Pancreas (tissue), 10 donors: ENCODE measurements around the gene KDM2A. TPM values are rescaled to one million over a fixed set of nuclear protein-coding genes. Genes with fewer than 3 reads are reported as not detected.

ENCODE experiments used
- ATAC-seq, 4 donors: fragments of 200-7000 bp; cut with Tn5 transposase; one replicate each; pipeline versions ENCODE4 v1.8.0 to v1.9.1; 2020; ENCODE audit warnings: mild to moderate bottlenecking in 4 of 4, moderate library complexity in 4 of 4
- DNase-seq, 6 donors: peaks; one replicate each; pipeline ENCODE4 v3.0.0-alpha.2; 2020
- FAIRE-seq: peaks from 2 replicates; lab custom pipeline; 2012; peaks lifted over from hg19 to GRCh38; lab: Jason Lieb, UNC
- H3K27ac ChIP-seq, 4 donors: fragments of 200-600 bp; sonication (generic); 1 replicate in 3 of 4; 2 replicates in 1 of 4; pipeline versions ENCODE4 v1.5.0 to v1.8.0; 2020
- H3K27me3 ChIP-seq, 4 donors: fragments of 200-600 bp; one replicate each; pipeline ENCODE4 v1.8.0; 2021
- H3K36me3 ChIP-seq, 3 donors: fragments of 200-600 bp; sonication (generic) in 1 of 3; one replicate each; pipeline versions ENCODE4 v1.5.0 to v1.8.0; 2020 to 2021
- H3K4me1 ChIP-seq, 3 donors: fragments of 200-600 bp; one replicate each; pipeline ENCODE4 v1.8.0; 2021
- H3K4me3 ChIP-seq, 4 donors: fragments of 200-600 bp; sonication (generic) in 2 of 4; one replicate each; pipeline versions ENCODE4 v1.5.0 to v1.8.0; 2020 to 2021
- H3K9me3 ChIP-seq, 4 donors: fragments of 200-600 bp; one replicate each; pipeline ENCODE4 v1.8.0; 2021
- WGBS, 2 donors: extraction: QIAGEN DNeasy Blood & Tissue Kit; methylation state at CpG; one replicate each; pipeline ENCODE4 v1.1.7; 2013; 5-methylcytosine and 5-hydroxymethylcytosine counted together
- intact Hi-C, 3 donors: fragments of 100-400 bp; cut with DNase I; formaldehyde crosslinking; loops; one replicate each; pipeline versions ENCODE4 v1.11.1 to v1.14.2; 2022
- polyA plus RNA-seq, 2 donors: library from polyadenylated mRNA; stranded (reverse); fragments of 200-250 nt; gene quantifications; one replicate each; pipeline ENCODE4 v1.2.3, GENCODE V29; 2013
- total RNA-seq, 6 donors: library from RNA; stranded (reverse); fragmentation: NEBNext Ultra II Directional in 4 of 6; extraction: Animal tissue kit (Norgen Biotek cat#: 25700) in 4 of 6; gene quantifications; one replicate each; pipeline versions ENCODE4 v1.2.1 to v1.2.4, GENCODE V29; 2021 to 2023
- TF ChIP-seq, protein P1 (sequence below), 4 donors: fragments of 200-600 bp; sonication (generic) in 3 of 4; IDR thresholded peaks; one replicate each; pipeline versions ENCODE4 v1.5.0 to v1.8.0; 2021; ENCODE audit warnings: antibody characterized with exemption in 4 of 4
- donor health status: healthy with polysubstance abuse.
- donor health status: DM: no; HTN: no; CAD: no; lungs with moderate emphysema.
- donor health status: DM: no; HTN: no; CAD: no.
- donor health status: control.
- donor health status: control.
- donor health status: Bipolar disorder and iron deficiency.
- donor health status: DM: yes; HTN: yes; CAD: no.
- donor health status: DM: no; HTN: no; CAD: no.
- donor health status: DM: no; HTN: no; CAD: no.
- donor health status: DM: yes; HTN: yes; CAD: no.

The KDM2A gene
- total and polyA plus RNA-seq, 8 donors = 17.2 to 39.1 (median 22.5) TPM

GRCh38 chr11:67076202-67076601, 42.9 kb upstream of the KDM2A start:
- H3K27ac ChIP-seq = no peak overlapping the region
- H3K9me3 ChIP-seq = no peaks in the 10 kb centered on the region
- H3K4me1 ChIP-seq = no peaks in the 10 kb centered on the region
- ATAC-seq (peak; percentile 9 to 63 (median 58)), FAIRE-seq (no peak), DNase-seq (no peak)
- intact Hi-C loops = no loop called here
- no peaks in the 10 kb centered on the region for H3K36me3 ChIP-seq
- no peak overlapping the region for H3K4me3 ChIP-seq
- WGBS, 2 donors = 62 to 63% methylated on average over 6 of the region's 6 CpGs
- no peaks in the 10 kb centered on the region for H3K27me3 ChIP-seq
- TF ChIP-seq, protein P1, sequence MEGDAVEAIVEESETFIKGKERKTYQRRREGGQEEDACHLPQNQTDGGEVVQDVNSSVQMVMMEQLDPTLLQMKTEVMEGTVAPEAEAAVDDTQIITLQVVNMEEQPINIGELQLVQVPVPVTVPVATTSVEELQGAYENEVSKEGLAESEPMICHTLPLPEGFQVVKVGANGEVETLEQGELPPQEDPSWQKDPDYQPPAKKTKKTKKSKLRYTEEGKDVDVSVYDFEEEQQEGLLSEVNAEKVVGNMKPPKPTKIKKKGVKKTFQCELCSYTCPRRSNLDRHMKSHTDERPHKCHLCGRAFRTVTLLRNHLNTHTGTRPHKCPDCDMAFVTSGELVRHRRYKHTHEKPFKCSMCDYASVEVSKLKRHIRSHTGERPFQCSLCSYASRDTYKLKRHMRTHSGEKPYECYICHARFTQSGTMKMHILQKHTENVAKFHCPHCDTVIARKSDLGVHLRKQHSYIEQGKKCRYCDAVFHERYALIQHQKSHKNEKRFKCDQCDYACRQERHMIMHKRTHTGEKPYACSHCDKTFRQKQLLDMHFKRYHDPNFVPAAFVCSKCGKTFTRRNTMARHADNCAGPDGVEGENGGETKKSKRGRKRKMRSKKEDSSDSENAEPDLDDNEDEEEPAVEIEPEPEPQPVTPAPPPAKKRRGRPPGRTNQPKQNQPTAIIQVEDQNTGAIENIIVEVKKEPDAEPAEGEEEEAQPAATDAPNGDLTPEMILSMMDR (IDR thresholded peaks at IDR 0.05) = no peak

GRCh38 chr11:67079065-67079705, 39.9 kb upstream of the KDM2A start:
- Histone ChIP-seq H3K4me1 (peaks cover 0 to 3% (median 0%) of the 10 kb centered on the region in 3 donors), H3K4me3 (no peak overlapping the region), H3K27me3 (no peaks in the 10 kb centered on the region), H3K9me3 (no peaks in the 10 kb centered on the region), H3K36me3 (no peaks in the 10 kb centered on the region), H3K27ac (no peak overlapping the region)
- 83 to 84% methylated on average over 6 of the region's 6 CpGs for WGBS, 2 donors
- DNase-seq (no peak), ATAC-seq (no peak), FAIRE-seq (no peak)
- intact Hi-C loops = no loop called here
- TF ChIP-seq, protein P1 (IDR thresholded peaks at IDR 0.05) = no peak

- FAIRE-seq (no peak), ATAC-seq (peak in 2 of 4 donors; percentile 14 to 20), DNase-seq (no peak)
- WGBS, 2 donors = 50 to 52% methylated on average over 20 of the region's 20 CpGs
- TF ChIP-seq, protein P1 (IDR thresholded peaks at IDR 0.05) = no peak
- Histone ChIP-seq H3K4me3 (peak overlapping the region in 1 of 4 donors; percentile 10), H3K27ac (no peak overlapping the region), H3K27me3 (no peaks in the 10 kb centered on the region), H3K4me1 (peaks cover 0 to 3% (median 0%) of the 10 kb centered on the region in 3 donors), H3K9me3 (no peaks in the 10 kb centered on the region), H3K36me3 (no peaks in the 10 kb centered on the region)
- intact Hi-C loops = loop anchor here in 1 of 3 donors (10.0 kb wide), 1 partner anchor 233 kb away; no protein-coding TSS in a partner anchor
Observed at GRCh38 chr11:67082071-67082791, 36.8 kb upstream of the KDM2A start.

GRCh38 chr11:67083786-67084366, 35.2 kb upstream of the KDM2A start:
- intact Hi-C loops = loop anchor here in 1 of 3 donors (10.0 kb wide), 1 partner anchor 231 kb away; no protein-coding TSS in a partner anchor
- WGBS, 2 donors = 89% methylated on average over 8 of the region's 8 CpGs
- no peak for FAIRE-seq
- Histone ChIP-seq H3K27me3 (no peaks in the 10 kb centered on the region), H3K9me3 (no peaks in the 10 kb centered on the region), H3K4me3 (no peak overlapping the region), H3K4me1 (peaks cover 0 to 3% (median 0%) of the 10 kb centered on the region in 3 donors), H3K36me3 (no peaks in the 10 kb centered on the region), H3K27ac (no peak overlapping the region)
- ATAC-seq = no peak
- TF ChIP-seq, protein P1 (IDR thresholded peaks at IDR 0.05) = no peak
- DNase-seq = no peak
